Esophagus mucosa (tissue), 1 donor: ENCODE data around the gene NAT9. TPM values are rescaled to one million over a fixed set of nuclear protein-coding genes. Genes with fewer than 3 reads are reported as not detected.
A peak's percentile ranks its signal among the peaks of the same experiment; 100 is the strongest.

ENCODE experiments used
- ATAC-seq: fragments of 200-7000 bp; cut with Tn5 transposase; one replicate; pipeline ENCODE4 v1.9.1; 2020
- total RNA-seq: library from RNA; stranded (reverse); gene quantifications from one replicate; pipeline ENCODE4 v1.2.4, GENCODE V29; 2023
- donor health status: DM: yes; HTN: yes; CAD: no.

Gene NAT9
- total RNA-seq, 1 donor from 2014 or later = 14.6 TPM

- ATAC-seq = no peak
Observed at GRCh38 chr17:74804683-74805082, 28.5 kb upstream of the NAT9 start.

GRCh38 chr17:74803971-74804370 lies 27.8 kb upstream of the NAT9 start:
- ATAC-seq = no peak

- no peak for ATAC-seq
Observed at GRCh38 chr17:74803388-74803930, 27.3 kb upstream of the NAT9 start.

- ATAC-seq = peak; percentile 82
Observed at GRCh38 chr17:74801896-74802295, 25.8 kb upstream of the NAT9 start.

GRCh38 chr17:74800531-74800930 lies 24.4 kb upstream of the NAT9 start:
- ATAC-seq = no peak

- no peak for ATAC-seq
Observed at GRCh38 chr17:74799097-74799496, 23.0 kb upstream of the NAT9 start.

GRCh38 chr17:74798239-74798707 lies 22.1 kb upstream of the NAT9 start:
- no peak for ATAC-seq

- ATAC-seq = no peak
Observed at GRCh38 chr17:74797824-74798223, 21.7 kb upstream of the NAT9 start.

- ATAC-seq = no peak
Observed at GRCh38 chr17:74796866-74797265, 20.7 kb upstream of the NAT9 start.

- ATAC-seq = no peak
Observed at GRCh38 chr17:74796211-74796610, 20.1 kb upstream of the NAT9 start.

GRCh38 chr17:74795327-74796020 lies 19.3 kb upstream of the NAT9 start:
- ATAC-seq = no peak

GRCh38 chr17:74792586-74793105 lies 16.5 kb upstream of the NAT9 start:
- ATAC-seq = no peak

GRCh38 chr17:74790161-74791058 lies 14.3 kb upstream of the NAT9 start:
- peak; percentile 60 for ATAC-seq

GRCh38 chr17:74786431-74787055 lies 10.4 kb upstream of the NAT9 start:
- no peak for ATAC-seq

GRCh38 chr17:74785981-74786360 lies 9.8 kb upstream of the NAT9 start:
- no peak for ATAC-seq

- ATAC-seq = no peak
Observed at GRCh38 chr17:74785096-74785980, 9.2 kb upstream of the NAT9 start.

- no peak for ATAC-seq
Observed at GRCh38 chr17:74784125-74784810, 8.1 kb upstream of the NAT9 start.

GRCh38 chr17:74782571-74782970 lies 6.4 kb upstream of the NAT9 start:
- no peak for ATAC-seq

GRCh38 chr17:74780443-74781238 lies 4.5 kb upstream of the NAT9 start:
- ATAC-seq = no peak

GRCh38 chr17:74779948-74780400 lies 3.8 kb upstream of the NAT9 start:
- ATAC-seq = peak; percentile 1
